Trophoblast cell (in vitro differentiated cells and primary cell): ENCODE results near the gene OPN1MW.
"Not testable (repeated sequence)": the region's sequence is repeated elsewhere in the genome, so short reads cannot be mapped to it uniquely, and the experiment has no call there.

Experiments used
- DNase-seq, 2 donors: peaks; one replicate each; pipeline ENCODE4 v3.0.0-alpha.2; 2016
- H2AFZ ChIP-seq: 2 replicates; pipeline ENCODE4 v1.6.1; 2013; ENCODE audit warnings: low read length, moderate library complexity, mild to moderate bottlenecking; ENCODE audit not compliant: insufficient read depth, poor library complexity
- H2AK5ac ChIP-seq: 2 replicates; pipeline ENCODE4 v1.6.1; 2013; ENCODE audit warnings: mild to moderate bottlenecking, low read length
- H2BK120ac ChIP-seq: 2 replicates; pipeline ENCODE4 v1.6.1; 2013; ENCODE audit warnings: low read length, mild to moderate bottlenecking, moderate library complexity; ENCODE audit not compliant: insufficient read depth, poor library complexity
- H2BK12ac ChIP-seq: 2 replicates; pipeline ENCODE4 v1.6.1; 2013; ENCODE audit warnings: mild to moderate bottlenecking, low read length, moderate library complexity
- H2BK5ac ChIP-seq: 2 replicates; pipeline ENCODE4 v1.6.1; 2013; ENCODE audit warnings: low read length, low read depth, moderate library complexity, mild to moderate bottlenecking; ENCODE audit not compliant: poor library complexity
- H3K14ac ChIP-seq: 2 replicates; pipeline ENCODE4 v1.6.1; 2013; ENCODE audit warnings: mild to moderate bottlenecking, low read length
- H3K18ac ChIP-seq: 2 replicates; pipeline ENCODE4 v1.6.1; 2013; ENCODE audit warnings: mild to moderate bottlenecking, low read length
- H3K23ac ChIP-seq: 2 replicates; pipeline ENCODE4 v1.6.1; 2013; ENCODE audit warnings: low read length
- H3K27ac ChIP-seq: 2 replicates; pipeline ENCODE4 v1.5.1; 2013; ENCODE audit warnings: low read depth, mild to moderate bottlenecking, inconsistent platforms, low read length, moderate library complexity
- H3K27me3 ChIP-seq: 2 replicates; pipeline ENCODE4 v1.6.1; 2013; ENCODE audit warnings: inconsistent platforms, mild to moderate bottlenecking, low read length, moderate library complexity; ENCODE audit not compliant: insufficient read depth
- H3K36me3 ChIP-seq, 2 experiments: 1 replicate in 1 of 2; 2 replicates in 1 of 2; pipeline ENCODE4 v1.6.1; 2013; ENCODE audit warnings: low read length in 2 of 2, mild to moderate bottlenecking in 2 of 2, moderate library complexity in 1 of 2; ENCODE audit not compliant: insufficient read depth in 2 of 2, control insufficient read depth in 1 of 2
- H3K4ac ChIP-seq: 2 replicates; pipeline ENCODE4 v1.6.1; 2013; ENCODE audit warnings: low read depth, mild to moderate bottlenecking, low read length, moderate library complexity
- H3K4me1 ChIP-seq, 2 experiments: 1 replicate in 1 of 2; 2 replicates in 1 of 2; pipeline ENCODE4 v1.6.1; 2013; ENCODE audit warnings: low read length in 2 of 2, mild to moderate bottlenecking in 2 of 2, moderate library complexity in 1 of 2; ENCODE audit not compliant: insufficient read depth in 2 of 2, control insufficient read depth in 1 of 2
- H3K4me2 ChIP-seq: 2 replicates; pipeline ENCODE4 v1.6.1; 2013; ENCODE audit warnings: inconsistent platforms, mild to moderate bottlenecking, low read length, moderate library complexity
- H3K4me3 ChIP-seq: 2 replicates; pipeline ENCODE4 v1.5.1; 2013; ENCODE audit warnings: mild to moderate bottlenecking, low read depth, low read length, inconsistent platforms
- H3K79me1 ChIP-seq: one replicate; pipeline ENCODE4 v1.6.1; 2013; ENCODE audit warnings: low read length
- H3K79me2 ChIP-seq: 2 replicates; pipeline ENCODE4 v1.6.1; 2013; ENCODE audit warnings: low read length, mild to moderate bottlenecking; ENCODE audit not compliant: control insufficient read depth, insufficient read depth, poor library complexity
- H3K9ac ChIP-seq: 2 replicates; pipeline ENCODE4 v1.6.1; 2013; ENCODE audit warnings: mild to moderate bottlenecking, low read length
- H3K9me3 ChIP-seq: 2 replicates; pipeline ENCODE4 v1.6.1; 2013; ENCODE audit warnings: low read depth, mild to moderate bottlenecking, control low read depth, inconsistent platforms, low read length; ENCODE audit not compliant: insufficient read depth
- H4K12ac ChIP-seq: 2 replicates; pipeline ENCODE4 v1.6.1; 2013; ENCODE audit warnings: low read depth, mild to moderate bottlenecking, low read length, moderate library complexity
- H4K8ac ChIP-seq: 2 replicates; pipeline ENCODE4 v1.6.1; 2013; ENCODE audit warnings: low read depth, mild to moderate bottlenecking, low read length, moderate library complexity
- H4K91ac ChIP-seq: one replicate; pipeline ENCODE4 v1.6.1; 2013; ENCODE audit warnings: low read depth, mild to moderate bottlenecking, low read length, moderate library complexity
- WGBS: extraction: QIAGEN DNeasy Blood & Tissue Kit; methylation state at CpG from one replicate; pipeline ENCODE4 v1.1.7; 2013; ENCODE audit warnings: missing lambda C conversion rate; ENCODE audit not compliant: insufficient read length, insufficient coverage; ENCODE audit errors: extremely low coverage; 5-methylcytosine and 5-hydroxymethylcytosine counted together

Gene OPN1MW

GRCh38 chrX:154159345-154159744 is 23.1 kb upstream of the OPN1MW start:
- H3K9me3 ChIP-seq, H4K12ac ChIP-seq, H2BK12ac ChIP-seq, H3K4me2 ChIP-seq, H2AK5ac ChIP-seq, H3K27me3 ChIP-seq, H2BK120ac ChIP-seq, H3K4ac ChIP-seq, H3K4me1 ChIP-seq, H3K36me3 ChIP-seq, H3K79me1 ChIP-seq, H3K79me2 ChIP-seq, H3K4me3 ChIP-seq, H4K8ac ChIP-seq, H3K18ac ChIP-seq, DNase-seq, H2BK5ac ChIP-seq, H3K23ac ChIP-seq, H3K14ac ChIP-seq, H2AFZ ChIP-seq, H3K9ac ChIP-seq, H3K27ac ChIP-seq, H4K91ac ChIP-seq: not testable (repeated sequence)
- no CpG with 5 or more reads among the region's 15 CpGs for WGBS

GRCh38 chrX:154164902-154165301 is 17.5 kb upstream of the OPN1MW start:
- not testable (repeated sequence) for H3K4me3 ChIP-seq, H3K9me3 ChIP-seq, H4K8ac ChIP-seq, H2AFZ ChIP-seq, H3K4ac ChIP-seq, H2BK5ac ChIP-seq, H3K4me1 ChIP-seq, H3K27ac ChIP-seq, H3K4me2 ChIP-seq, H4K12ac ChIP-seq, H2AK5ac ChIP-seq, H3K36me3 ChIP-seq, H3K27me3 ChIP-seq, H3K23ac ChIP-seq, DNase-seq, H4K91ac ChIP-seq, H2BK120ac ChIP-seq, H3K9ac ChIP-seq, H3K79me2 ChIP-seq, H2BK12ac ChIP-seq, H3K79me1 ChIP-seq, H3K14ac ChIP-seq, H3K18ac ChIP-seq
- no CpG with 5 or more reads among the region's 8 CpGs for WGBS

- H2BK12ac ChIP-seq, H3K36me3 ChIP-seq, H2AFZ ChIP-seq, H4K8ac ChIP-seq, H3K27me3 ChIP-seq, H3K4me1 ChIP-seq, H3K14ac ChIP-seq, H2AK5ac ChIP-seq, H3K4me3 ChIP-seq, H4K12ac ChIP-seq, H3K27ac ChIP-seq, H3K79me1 ChIP-seq, DNase-seq, H3K23ac ChIP-seq, H4K91ac ChIP-seq, H3K4ac ChIP-seq, H2BK5ac ChIP-seq, H3K9me3 ChIP-seq, H3K79me2 ChIP-seq, H2BK120ac ChIP-seq, H3K9ac ChIP-seq, H3K4me2 ChIP-seq, H3K18ac ChIP-seq: not testable (repeated sequence)
- no CpG with 5 or more reads among the region's 13 CpGs for WGBS
These were observed 14.0 kb upstream of the OPN1MW start for GRCh38 chrX:154168384-154168783.

GRCh38 chrX:154172535-154172943 is 9.9 kb upstream of the OPN1MW start:
- not testable (repeated sequence) for H3K18ac ChIP-seq, H3K27ac ChIP-seq, H3K14ac ChIP-seq, H3K4me1 ChIP-seq, H2BK120ac ChIP-seq, H3K9me3 ChIP-seq, H3K79me2 ChIP-seq, H2AFZ ChIP-seq, H3K4me2 ChIP-seq, H4K12ac ChIP-seq, H3K23ac ChIP-seq, H2AK5ac ChIP-seq, H3K4ac ChIP-seq, H4K8ac ChIP-seq, H3K9ac ChIP-seq, H2BK12ac ChIP-seq, H3K4me3 ChIP-seq, H4K91ac ChIP-seq, H3K79me1 ChIP-seq, H3K27me3 ChIP-seq, DNase-seq, H2BK5ac ChIP-seq, H3K36me3 ChIP-seq
- no CpG with 5 or more reads among the region's 11 CpGs for WGBS
